ENCODE results near the gene UST.

GRCh38 chr6:149112976-149113375 lies 366.1 kb downstream of the UST start:
- TF ChIP-seq CTCF (IDR thresholded peaks at IDR 0.05; ENCODE audit: control extremely low read depth in 1 of 3, insufficient read depth in 1 of 3, low read depth in 1 of 3, low read length in 3 of 3) (no peak), POLR2A (IDR thresholded peaks at IDR 0.05; ENCODE audit: control extremely low read depth in 1 of 2, low read depth in 2 of 2, low read length in 2 of 2) (no peak), NRF1 (IDR thresholded peaks at IDR 0.05; ENCODE audit: low read depth, low read length) (no peak), RFX5 (IDR thresholded peaks at IDR 0.05; ENCODE audit: borderline replicate concordance, low read depth, low read length) (no peak), GABPA (IDR thresholded peaks at IDR 0.05; ENCODE audit: borderline replicate concordance, insufficient read depth, low read length) (no peak), GTF2F1 (IDR thresholded peaks at IDR 0.05; ENCODE audit: borderline replicate concordance, low read depth, low read length) (no peak), TBP (IDR thresholded peaks at IDR 0.05; ENCODE audit: low read depth, low read length) (no peak)

Data from H1 (cell line).